HL-60 (cell line): ENCODE measurements around the gene MEIKIN.

Experiments used
- CTCF ChIP-seq: IDR thresholded peaks from one replicate; pipeline ENCODE4 v1.5.1; 2011; ENCODE audit warnings: low read length, control low read depth, inconsistent platforms; ENCODE audit not compliant: insufficient read depth
- POLR2AphosphoS5 ChIP-seq: IDR thresholded peaks from 2 replicates; pipeline ENCODE4 v1.6.1; 2012; ENCODE audit warnings: low read depth
- TF ChIP-seq, protein P1 (sequence below): IDR thresholded peaks from 2 replicates; pipeline ENCODE4 v1.6.1; 2012; ENCODE audit warnings: low read depth; ENCODE audit not compliant: insufficient replicate concordance

DNA sequence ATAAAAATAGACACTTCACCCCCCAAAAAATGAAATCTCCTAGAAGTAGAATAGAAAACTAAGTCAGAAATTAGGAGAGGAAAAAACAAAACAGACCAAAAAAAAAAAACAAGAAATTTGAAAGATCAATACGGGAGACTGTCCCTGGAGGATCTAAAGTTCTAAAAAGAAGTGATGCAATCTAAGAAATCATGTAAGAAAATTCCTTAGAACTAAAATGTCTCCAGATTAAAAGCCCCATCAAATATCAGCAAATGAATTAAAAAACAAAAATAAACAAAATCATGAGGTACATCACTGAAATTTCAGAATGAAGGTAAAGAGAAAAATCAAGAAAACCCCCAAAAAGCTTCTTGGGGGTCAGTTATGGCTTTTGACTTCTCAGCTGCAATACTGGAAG, 162.1 kb downstream of the MEIKIN start:
- no peak for TF ChIP-seq CTCF
- no peak for TF ChIP-seq POLR2AphosphoS5
- TF ChIP-seq, protein P1, sequence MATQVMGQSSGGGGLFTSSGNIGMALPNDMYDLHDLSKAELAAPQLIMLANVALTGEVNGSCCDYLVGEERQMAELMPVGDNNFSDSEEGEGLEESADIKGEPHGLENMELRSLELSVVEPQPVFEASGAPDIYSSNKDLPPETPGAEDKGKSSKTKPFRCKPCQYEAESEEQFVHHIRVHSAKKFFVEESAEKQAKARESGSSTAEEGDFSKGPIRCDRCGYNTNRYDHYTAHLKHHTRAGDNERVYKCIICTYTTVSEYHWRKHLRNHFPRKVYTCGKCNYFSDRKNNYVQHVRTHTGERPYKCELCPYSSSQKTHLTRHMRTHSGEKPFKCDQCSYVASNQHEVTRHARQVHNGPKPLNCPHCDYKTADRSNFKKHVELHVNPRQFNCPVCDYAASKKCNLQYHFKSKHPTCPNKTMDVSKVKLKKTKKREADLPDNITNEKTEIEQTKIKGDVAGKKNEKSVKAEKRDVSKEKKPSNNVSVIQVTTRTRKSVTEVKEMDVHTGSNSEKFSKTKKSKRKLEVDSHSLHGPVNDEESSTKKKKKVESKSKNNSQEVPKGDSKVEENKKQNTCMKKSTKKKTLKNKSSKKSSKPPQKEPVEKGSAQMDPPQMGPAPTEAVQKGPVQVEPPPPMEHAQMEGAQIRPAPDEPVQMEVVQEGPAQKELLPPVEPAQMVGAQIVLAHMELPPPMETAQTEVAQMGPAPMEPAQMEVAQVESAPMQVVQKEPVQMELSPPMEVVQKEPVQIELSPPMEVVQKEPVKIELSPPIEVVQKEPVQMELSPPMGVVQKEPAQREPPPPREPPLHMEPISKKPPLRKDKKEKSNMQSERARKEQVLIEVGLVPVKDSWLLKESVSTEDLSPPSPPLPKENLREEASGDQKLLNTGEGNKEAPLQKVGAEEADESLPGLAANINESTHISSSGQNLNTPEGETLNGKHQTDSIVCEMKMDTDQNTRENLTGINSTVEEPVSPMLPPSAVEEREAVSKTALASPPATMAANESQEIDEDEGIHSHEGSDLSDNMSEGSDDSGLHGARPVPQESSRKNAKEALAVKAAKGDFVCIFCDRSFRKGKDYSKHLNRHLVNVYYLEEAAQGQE = no peak
